Limb (tissue), 2 donors: Measurements from ENCODE around the gene CACUL1.
"Not testable (repeated sequence)": the region's sequence is repeated elsewhere in the genome, so short reads cannot be mapped to it uniquely, and the experiment has no call there.

Experiments used
- DNase-seq, 2 donors: peaks; one replicate each; pipeline ENCODE4 v3.0.0-alpha.2; 2016; ENCODE audit errors: extremely low spot score in 2 of 2

CACUL1 gene

GRCh38 chr10:118768041-118768919 lies 13.5 kb upstream of the CACUL1 start:
- no peak for DNase-seq

- no peak for DNase-seq
Measured at GRCh38 chr10:118767297-118768040, 12.7 kb upstream of the CACUL1 start.

DNA sequence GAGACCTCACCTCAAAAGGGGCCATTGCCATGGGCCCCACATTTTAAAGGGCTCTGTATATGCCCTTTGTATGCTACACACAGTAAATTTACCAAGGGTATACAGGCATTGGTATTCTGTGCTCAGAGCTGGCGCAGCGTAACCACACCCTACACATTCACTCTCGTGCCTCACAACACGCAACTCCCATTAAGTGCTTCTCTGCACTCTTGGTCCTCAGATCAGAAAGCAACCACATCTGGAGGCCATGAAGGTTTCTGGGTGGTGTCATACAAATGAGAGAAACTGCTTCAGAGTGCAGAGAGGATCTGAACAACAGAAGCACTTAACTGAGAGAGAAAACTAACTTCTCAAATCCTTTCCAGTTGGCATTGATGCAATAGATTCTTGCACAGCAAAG lies 9.4 kb upstream of the CACUL1 start:
- no peak for DNase-seq

DNA sequence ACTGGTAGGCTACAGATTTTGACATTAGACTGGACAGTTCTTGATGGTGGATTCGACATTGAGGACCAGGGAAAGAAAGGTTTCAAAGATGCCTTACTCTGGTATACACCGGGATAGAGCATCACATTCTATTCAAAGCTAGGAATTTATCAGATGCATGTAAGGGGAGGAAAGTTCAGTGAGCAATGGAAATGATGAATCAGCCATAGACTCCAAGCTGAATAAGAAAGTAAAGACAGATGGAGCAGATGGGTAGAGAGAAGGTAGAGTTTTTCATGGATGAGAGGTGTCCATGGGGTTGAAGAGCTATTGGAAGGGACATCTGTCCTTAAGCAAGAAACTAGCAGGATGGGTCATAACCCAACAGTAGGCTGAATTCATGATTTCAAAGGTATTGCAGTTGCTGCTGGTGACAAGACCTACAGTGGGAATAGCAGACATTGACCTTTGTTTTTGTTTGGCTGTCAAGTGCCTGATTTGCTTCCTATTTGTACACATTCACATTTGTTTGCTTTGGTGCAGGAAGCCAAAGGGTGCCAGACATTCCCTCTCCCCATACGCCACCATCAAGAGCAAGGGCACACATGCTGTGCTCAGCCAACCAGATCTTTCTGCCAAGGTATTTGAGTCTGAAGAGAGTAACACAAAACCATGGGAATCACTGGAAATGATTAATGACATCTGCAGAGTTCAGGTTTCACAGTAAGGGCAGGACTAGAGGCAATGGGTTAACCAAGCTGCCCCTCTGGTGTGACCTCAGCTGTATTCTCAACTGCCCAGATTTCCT lies 8.6 kb upstream of the CACUL1 start:
- no peak for DNase-seq

DNA sequence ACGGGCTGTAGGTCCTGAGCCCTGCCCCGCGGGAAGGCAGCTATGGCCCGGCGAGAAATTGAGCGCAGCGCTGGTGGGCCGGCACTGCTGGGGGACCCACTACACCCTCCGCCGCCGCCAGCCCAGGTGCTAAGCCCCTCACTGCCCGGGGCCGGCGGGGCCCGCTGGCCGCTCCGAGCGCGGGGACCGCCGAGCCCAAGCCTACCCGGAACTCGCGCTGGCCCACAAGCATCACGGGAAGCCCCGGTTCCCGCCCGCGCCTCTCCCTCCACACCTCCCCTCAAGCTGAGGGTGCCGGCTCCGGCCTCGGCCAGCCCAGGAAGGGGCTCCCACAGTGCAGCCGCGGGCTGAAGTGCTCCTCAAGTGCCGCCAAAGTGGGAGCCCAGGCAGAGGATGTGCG lies 5.5 kb upstream of the CACUL1 start:
- DNase-seq: no peak

DNA sequence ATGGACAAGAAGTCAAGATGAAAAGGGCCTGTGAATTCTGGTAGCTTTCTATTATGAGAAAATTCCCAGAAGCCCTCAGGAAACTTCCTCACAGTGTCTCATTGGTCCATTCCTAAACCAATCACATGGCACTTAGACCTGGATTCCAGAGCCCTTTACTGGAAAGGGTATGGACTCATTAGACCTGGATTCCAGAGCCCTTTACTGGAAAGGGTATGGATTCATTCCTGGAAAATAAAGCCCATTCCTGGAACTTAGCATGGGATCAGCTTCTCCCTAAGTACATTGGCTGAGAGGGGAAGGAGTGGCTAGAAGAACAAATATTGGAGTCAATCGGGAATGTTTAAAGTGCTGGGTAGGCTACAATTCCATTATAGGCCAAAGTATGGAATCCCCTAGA lies 3.7 kb upstream of the CACUL1 start:
- no peak for DNase-seq

GRCh38 chr10:118754229-118754555 lies 578 bp downstream of the CACUL1 start:
- peak in 1 of 2 donors; percentile 75 for DNase-seq

DNA sequence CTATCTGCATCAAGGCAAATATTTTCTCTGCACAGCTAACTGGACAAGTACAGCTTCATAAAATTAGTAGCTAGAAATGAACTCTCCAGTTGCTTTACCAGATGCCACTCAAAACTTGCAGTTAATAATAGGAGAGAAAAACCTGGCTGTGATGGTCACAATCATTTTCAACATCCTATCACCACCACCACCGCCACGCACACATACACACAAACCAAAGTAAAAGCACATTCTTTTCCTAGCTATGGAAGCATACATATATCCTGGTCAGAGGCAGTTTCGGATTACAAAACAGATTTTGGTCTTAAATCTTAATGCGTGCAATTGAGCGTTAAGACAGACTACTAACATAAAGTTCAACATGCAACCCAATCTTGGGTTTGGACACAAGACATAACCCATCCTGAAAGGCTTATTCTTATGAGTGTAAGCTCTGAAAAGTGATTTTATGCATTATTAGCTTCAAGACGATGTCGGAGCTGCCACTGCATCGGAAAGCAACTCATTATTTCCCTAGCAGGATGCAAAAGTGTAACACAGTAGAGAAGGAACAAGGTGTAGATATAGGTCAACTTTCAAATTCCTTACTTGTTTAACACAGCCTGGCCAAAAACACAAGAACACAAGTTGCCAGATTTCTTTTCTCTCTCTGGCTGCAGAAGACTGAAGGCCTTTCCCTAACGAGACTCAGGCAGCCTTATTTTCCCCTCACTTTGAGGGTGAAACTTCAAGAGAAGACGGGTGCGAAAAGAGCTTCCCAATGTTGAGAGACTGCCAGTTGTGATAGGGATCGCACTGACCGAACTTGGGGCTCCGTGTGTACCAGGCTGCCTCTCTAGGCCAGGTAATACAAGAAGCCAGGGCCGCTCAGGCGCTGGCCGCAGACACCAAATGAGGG lies 1.2 kb downstream of the CACUL1 start:
- no peak for DNase-seq

DNA sequence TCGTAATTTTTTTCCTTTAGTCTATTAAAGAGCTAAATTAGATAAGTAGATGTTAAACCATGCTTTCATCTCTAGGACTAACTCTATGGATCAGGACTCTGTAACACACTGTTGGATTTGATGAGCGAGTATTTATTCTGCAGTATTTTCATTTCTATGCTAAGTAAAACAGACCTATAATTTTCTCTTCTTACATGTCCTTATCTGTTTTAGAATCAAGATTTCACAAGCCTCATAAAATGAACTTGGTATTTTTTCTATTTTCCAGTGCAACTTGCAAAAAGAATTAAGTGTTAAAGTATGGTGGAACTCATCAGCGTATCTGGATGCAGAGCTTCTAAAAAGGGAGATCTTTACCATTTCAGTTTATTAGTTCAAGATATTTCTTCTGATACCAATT lies 2.4 kb downstream of the CACUL1 start:
- no peak for DNase-seq

DNA sequence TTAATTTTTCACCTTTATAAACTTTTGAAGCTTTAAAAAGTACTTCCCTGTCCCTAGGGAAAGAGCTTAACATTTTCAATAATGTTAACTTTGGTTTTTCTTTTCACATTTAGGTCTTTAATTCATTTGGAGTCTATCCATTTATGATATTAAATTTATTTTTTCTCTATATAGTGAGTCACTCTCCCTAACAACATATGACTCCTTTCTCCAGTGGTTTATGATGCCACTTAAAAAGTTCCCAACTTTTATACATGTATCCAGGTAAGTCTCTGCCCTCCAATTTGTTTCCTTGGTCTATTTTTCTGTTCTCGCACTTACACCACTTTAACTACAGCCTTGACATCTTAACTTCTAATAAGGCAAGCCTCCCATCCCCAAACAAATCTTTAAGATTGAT lies 3.5 kb downstream of the CACUL1 start:
- no peak for DNase-seq

DNA sequence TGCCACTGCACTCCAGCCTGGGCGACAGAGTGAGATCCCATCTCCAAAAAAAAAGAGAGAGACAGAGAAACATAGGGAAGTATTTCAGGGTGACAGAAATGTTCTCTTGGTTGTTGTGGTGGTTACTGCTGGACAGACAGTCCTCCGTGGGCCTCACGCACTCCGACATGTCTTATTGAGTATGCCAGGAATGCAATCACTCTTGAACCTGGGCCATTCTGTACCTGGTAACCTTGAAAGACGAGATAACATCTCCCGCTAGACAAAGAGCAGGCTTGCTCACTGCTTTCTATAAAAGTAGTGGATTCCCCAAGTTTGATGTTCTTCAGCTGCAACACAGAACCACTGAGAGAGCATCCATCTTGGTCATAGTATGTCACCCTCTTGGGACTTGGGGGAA lies 6.7 kb downstream of the CACUL1 start:
- no peak for DNase-seq

- DNase-seq: no peak
Measured at GRCh38 chr10:118746246-118746645, 8.5 kb downstream of the CACUL1 start.

DNA sequence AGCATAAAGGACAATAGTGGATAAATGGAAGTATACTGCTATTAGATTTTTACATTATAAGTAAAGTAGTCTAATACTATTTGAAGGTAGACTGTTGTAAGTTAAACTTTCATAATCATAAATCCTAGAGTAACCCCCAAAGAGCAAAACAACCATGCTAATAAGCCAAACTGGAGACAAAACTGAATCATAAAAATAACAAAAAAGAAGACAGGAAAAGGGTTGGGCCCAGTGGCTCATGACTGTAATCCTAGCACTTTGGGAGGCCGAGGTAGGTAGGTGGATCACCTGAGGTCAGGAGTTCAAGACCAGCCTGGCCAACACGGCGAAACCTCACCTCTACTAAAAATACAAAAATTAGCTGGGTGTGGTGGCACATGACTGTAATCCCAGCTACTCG lies 9.7 kb downstream of the CACUL1 start:
- no peak for DNase-seq

DNA sequence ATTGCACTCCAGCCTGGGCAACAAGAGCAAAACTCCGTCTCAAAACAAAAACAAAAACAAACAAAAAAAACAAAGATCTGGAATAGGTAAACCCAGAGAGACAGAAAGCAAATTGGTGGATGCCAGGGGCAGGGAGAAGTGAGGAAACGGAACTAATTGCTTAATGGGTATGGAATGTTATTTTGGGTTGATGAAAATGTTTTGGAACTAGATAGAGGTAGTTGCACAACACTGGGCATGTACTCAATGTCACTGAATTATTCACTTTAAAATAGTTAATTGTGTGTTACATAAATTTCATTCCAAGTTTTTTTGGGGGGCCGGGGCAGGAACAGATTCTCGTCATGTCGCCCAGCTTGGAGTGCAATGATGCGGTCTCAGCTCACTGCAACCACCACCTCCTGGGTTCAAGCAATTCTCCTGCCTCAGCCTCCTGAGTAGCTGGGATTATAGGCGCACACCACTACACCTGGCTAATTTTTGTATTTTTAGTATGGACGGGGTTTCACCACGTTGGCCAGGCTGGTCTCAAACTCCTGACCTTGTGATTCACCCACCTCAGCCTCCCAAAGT lies 10.3 kb downstream of the CACUL1 start:
- DNase-seq: not testable (repeated sequence)

- no peak for DNase-seq
Measured at GRCh38 chr10:118742782-118743181, 12.0 kb downstream of the CACUL1 start.

DNA sequence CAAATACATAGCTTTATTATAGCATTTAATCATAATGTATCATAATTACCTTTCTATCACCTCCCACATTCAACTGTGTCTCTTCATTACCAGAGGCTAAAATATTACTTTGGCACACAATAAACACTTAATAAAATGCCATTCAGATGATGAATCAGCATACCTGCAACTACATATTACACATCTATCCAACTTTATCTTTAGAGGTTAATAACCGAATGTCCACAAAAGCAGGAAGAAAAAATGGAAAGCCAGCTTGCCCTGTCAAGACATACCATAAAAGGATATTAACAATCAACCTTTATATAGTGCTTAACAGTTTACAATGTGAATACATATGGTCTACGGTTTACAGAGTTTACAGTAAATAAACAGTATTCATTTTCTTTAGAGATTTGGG lies 12.7 kb downstream of the CACUL1 start:
- no peak for DNase-seq

DNA sequence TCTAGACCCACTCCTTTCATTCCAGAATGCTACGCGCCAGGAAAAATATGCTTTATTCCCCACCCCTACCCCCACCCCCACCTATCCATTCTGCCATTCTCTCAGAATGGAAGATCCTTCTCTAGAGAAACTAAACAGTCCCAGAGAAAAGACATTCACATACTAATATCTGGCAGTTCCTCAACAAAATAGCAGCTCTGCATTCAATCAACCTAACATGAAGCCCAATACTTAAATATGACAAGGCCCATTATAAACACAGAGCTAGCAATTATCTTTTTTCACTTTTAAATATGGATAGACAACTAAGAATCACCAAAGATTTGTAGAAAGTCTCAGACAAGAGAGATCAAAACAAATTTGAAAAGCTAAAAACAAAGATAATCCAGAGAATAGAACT lies 16.4 kb downstream of the CACUL1 start:
- no peak for DNase-seq

DNA sequence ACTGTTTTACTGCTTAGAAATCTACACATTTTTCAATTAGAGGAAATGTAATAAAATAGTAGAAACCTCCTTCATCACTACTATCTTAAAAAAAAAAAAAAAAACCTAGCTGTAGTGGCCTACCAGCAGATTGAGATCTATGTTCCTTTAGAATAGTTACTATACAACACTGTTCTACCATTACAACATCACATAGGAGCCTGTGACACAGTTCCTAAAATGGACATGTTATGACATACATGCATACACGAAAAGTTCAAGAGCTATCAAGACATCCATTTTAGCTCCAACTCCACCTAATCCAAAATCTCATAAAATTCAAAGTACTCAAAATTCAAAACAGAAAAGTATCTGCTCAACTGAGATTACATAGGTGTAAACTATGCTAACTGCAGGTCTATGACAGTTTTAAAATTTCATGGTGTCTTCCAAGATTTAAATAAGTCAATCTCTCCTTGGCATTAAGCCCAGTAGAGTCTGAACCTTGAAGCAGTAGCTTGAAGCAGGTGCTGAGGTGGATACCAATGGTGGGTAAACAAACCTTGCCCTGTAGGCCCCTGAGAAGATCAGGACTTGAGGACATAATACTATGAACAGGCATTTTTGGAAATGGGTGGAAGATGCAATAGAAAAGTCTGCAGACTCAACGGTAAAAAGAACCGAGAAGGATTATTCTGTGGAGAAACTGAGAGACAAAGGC lies 17.0 kb downstream of the CACUL1 start:
- DNase-seq: no peak

- DNase-seq: no peak
Measured at GRCh38 chr10:118735294-118735693, 19.5 kb downstream of the CACUL1 start.

GRCh38 chr10:118734475-118734874 lies 20.3 kb downstream of the CACUL1 start:
- no peak for DNase-seq
